ENCODE measurements around the gene WDR19.

WDR19 gene

DNA sequence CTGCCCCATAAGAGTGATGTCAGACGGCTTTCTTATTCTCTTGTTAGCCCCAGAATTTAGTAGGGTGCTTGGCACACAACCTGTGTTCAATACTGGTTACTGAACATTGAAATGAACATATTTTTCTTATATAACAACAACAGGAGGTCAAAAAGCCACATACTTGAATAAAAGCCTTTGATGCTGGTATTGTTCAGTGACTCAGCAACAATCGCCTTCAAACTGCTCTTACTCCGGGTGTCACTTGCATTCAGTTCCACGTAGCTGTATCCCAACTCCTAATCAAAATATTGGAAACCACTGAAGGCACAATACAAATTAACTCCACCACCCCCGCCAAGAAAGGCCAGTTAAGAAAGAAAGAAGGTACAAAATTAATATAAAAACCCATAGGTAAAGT is 122.3 kb downstream of the WDR19 start:
- no peak overlapping the region for H3K4me3 ChIP-seq (ENCODE audit: low read depth, low read length, poor library complexity, severe bottlenecking)
- H3K4me2 ChIP-seq (ENCODE audit: low read length): no peak overlapping the region
- no peaks in the 10 kb centered on the region for H3K27me3 ChIP-seq (ENCODE audit: insufficient read depth, low read length)
- H3K9me2 ChIP-seq (ENCODE audit: low read depth, low read length): no peaks in the 10 kb centered on the region
- H3F3A ChIP-seq (ENCODE audit: insufficient read depth, low read length): no peaks in the 10 kb centered on the region
- TF ChIP-seq EZH2 (IDR thresholded peaks at IDR 0.05; ENCODE audit: borderline replicate concordance, low read length) (no peak), CTCF (IDR thresholded peaks at IDR 0.05; ENCODE audit: low read length) (no peak)
- no peaks in the 10 kb centered on the region for H3K4me1 ChIP-seq (ENCODE audit: insufficient read depth, low read length, severe bottlenecking)
- peaks cover 91% of the 10 kb centered on the region for H3K36me3 ChIP-seq (ENCODE audit: insufficient read depth, low read length)
- H3K9ac ChIP-seq (ENCODE audit: low read length): no peak overlapping the region
- H4K20me1 ChIP-seq (ENCODE audit: insufficient read depth, low read length): no peaks in the 10 kb centered on the region
- no peaks in the 10 kb centered on the region for H3K9me3 ChIP-seq (ENCODE audit: low read length)
- H2AFZ ChIP-seq (ENCODE audit: low read length): no peak overlapping the region
- H3K27ac ChIP-seq (ENCODE audit: low read depth, low read length, poor library complexity, severe bottlenecking): no peak overlapping the region
- H3K79me2 ChIP-seq (ENCODE audit: insufficient read depth, low read length): no peaks in the 10 kb centered on the region

DNA sequence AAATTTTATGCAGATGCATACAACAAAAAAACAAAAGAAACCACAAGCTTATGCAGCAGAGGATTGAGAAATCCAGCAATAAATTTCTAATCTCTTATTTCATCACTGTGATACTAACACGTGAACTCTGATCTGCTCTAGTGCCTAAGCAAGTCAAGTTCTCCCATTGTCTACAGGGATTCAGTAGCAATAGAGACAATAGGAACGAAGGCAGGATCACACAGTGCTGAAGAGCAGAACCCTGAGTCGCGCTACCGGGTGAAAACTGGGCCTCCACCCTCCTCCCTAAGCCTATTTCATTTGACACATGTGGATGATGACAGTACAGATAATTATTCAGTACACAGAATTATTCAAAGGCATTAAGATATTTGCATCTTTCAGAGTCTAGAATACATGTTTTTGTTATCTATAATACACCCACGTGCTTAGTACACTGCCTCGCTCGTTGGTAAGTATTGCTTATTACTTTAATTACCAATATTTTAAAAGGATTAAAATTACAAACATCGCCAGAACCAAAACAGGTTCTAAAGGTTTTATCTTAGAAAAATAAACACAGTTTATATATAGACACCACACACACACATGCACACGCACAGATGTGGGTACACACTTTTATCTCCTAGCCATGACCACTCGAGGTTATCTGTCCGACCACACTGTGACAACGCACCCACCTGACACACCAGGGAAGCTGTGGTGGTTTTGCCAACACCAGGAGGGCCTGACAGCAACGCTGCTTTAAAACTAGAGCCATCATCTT is 123.8 kb downstream of the WDR19 start:
- TF ChIP-seq CTCF (IDR thresholded peaks at IDR 0.05; ENCODE audit: low read length) (no peak), EZH2 (IDR thresholded peaks at IDR 0.05; ENCODE audit: borderline replicate concordance, low read length) (no peak)
- Histone ChIP-seq H3K27ac (ENCODE audit: low read depth, low read length, poor library complexity, severe bottlenecking) (no peak overlapping the region), H3K36me3 (ENCODE audit: insufficient read depth, low read length) (peaks cover 91% of the 10 kb centered on the region), H3K4me2 (ENCODE audit: low read length) (no peak overlapping the region), H2AFZ (ENCODE audit: low read length) (no peak overlapping the region), H3F3A (ENCODE audit: insufficient read depth, low read length) (no peaks in the 10 kb centered on the region), H3K9me3 (ENCODE audit: low read length) (no peaks in the 10 kb centered on the region), H3K27me3 (ENCODE audit: insufficient read depth, low read length) (no peaks in the 10 kb centered on the region), H4K20me1 (ENCODE audit: insufficient read depth, low read length) (no peaks in the 10 kb centered on the region), H3K79me2 (ENCODE audit: insufficient read depth, low read length) (no peaks in the 10 kb centered on the region), H3K4me1 (ENCODE audit: insufficient read depth, low read length, severe bottlenecking) (no peaks in the 10 kb centered on the region), H3K9ac (ENCODE audit: low read length) (no peak overlapping the region), H3K9me2 (ENCODE audit: low read depth, low read length) (no peaks in the 10 kb centered on the region), H3K4me3 (ENCODE audit: low read depth, low read length, poor library complexity, severe bottlenecking) (no peak overlapping the region)

GRCh38 chr4:39308611-39309010 is 126.3 kb downstream of the WDR19 start:
- Histone ChIP-seq H3K79me2 (ENCODE audit: insufficient read depth, low read length) (no peaks in the 10 kb centered on the region), H4K20me1 (ENCODE audit: insufficient read depth, low read length) (no peaks in the 10 kb centered on the region), H3K36me3 (ENCODE audit: insufficient read depth, low read length) (peaks cover 93% of the 10 kb centered on the region), H3K27me3 (ENCODE audit: insufficient read depth, low read length) (no peaks in the 10 kb centered on the region), H3K4me3 (ENCODE audit: low read depth, low read length, poor library complexity, severe bottlenecking) (no peak overlapping the region), H3K4me2 (ENCODE audit: low read length) (no peak overlapping the region), H3K9ac (ENCODE audit: low read length) (no peak overlapping the region), H3K9me3 (ENCODE audit: low read length) (no peaks in the 10 kb centered on the region), H3K27ac (ENCODE audit: low read depth, low read length, poor library complexity, severe bottlenecking) (no peak overlapping the region), H3K9me2 (ENCODE audit: low read depth, low read length) (no peaks in the 10 kb centered on the region), H3F3A (ENCODE audit: insufficient read depth, low read length) (no peaks in the 10 kb centered on the region), H2AFZ (ENCODE audit: low read length) (no peak overlapping the region), H3K4me1 (ENCODE audit: insufficient read depth, low read length, severe bottlenecking) (no peaks in the 10 kb centered on the region)
- TF ChIP-seq EZH2 (IDR thresholded peaks at IDR 0.05; ENCODE audit: borderline replicate concordance, low read length) (no peak), CTCF (IDR thresholded peaks at IDR 0.05; ENCODE audit: low read length) (no peak)
